HG02981 (cell line): ENCODE data around the gene NTSR2.

Experiments
- ATAC-seq: cut with Tn5 transposase; IDR thresholded peaks from one replicate; pipeline ENCODE4 v1.9.1; 2021; ENCODE audit warnings: mild to moderate bottlenecking, moderate library complexity; ENCODE audit not compliant: unreplicated experiment

NTSR2 gene

GRCh38 chr2:11658208-11659114 is 11.5 kb downstream of the NTSR2 start:
- no peak for ATAC-seq

GRCh38 chr2:11657646-11658045 is 12.3 kb downstream of the NTSR2 start:
- ATAC-seq, result no peak

- no peak for ATAC-seq
Observed at GRCh38 chr2:11657195-11657594, 12.8 kb downstream of the NTSR2 start.

- no peak for ATAC-seq
Observed at GRCh38 chr2:11656671-11657101, 13.3 kb downstream of the NTSR2 start.

- ATAC-seq, result no peak
Observed at GRCh38 chr2:11656252-11656651, 13.7 kb downstream of the NTSR2 start.

- no peak for ATAC-seq
Observed at GRCh38 chr2:11655495-11655894, 14.5 kb downstream of the NTSR2 start.

GRCh38 chr2:11652553-11652952 is 17.4 kb downstream of the NTSR2 start:
- ATAC-seq, result no peak

GRCh38 chr2:11651856-11652548 is 18.0 kb downstream of the NTSR2 start:
- no peak for ATAC-seq

- no peak for ATAC-seq
Observed at GRCh38 chr2:11649093-11649492, 20.9 kb downstream of the NTSR2 start.

GRCh38 chr2:11647834-11648600 is 22.0 kb downstream of the NTSR2 start:
- ATAC-seq, result no peak

- no peak for ATAC-seq
Observed at GRCh38 chr2:11646530-11646929, 23.5 kb downstream of the NTSR2 start.

- ATAC-seq, result no peak
Observed at GRCh38 chr2:11644293-11644692, 25.7 kb downstream of the NTSR2 start.

GRCh38 chr2:11642972-11643371 is 27.0 kb downstream of the NTSR2 start:
- ATAC-seq, result no peak

GRCh38 chr2:11640132-11640531 is 29.9 kb downstream of the NTSR2 start:
- no peak for ATAC-seq

GRCh38 chr2:11639503-11639902 is 30.5 kb downstream of the NTSR2 start:
- no peak for ATAC-seq

- ATAC-seq, result no peak
Observed at GRCh38 chr2:11637546-11637945, 32.4 kb downstream of the NTSR2 start.

- no peak for ATAC-seq
Observed at GRCh38 chr2:11636593-11637295, 33.3 kb downstream of the NTSR2 start.

GRCh38 chr2:11635141-11635540 is 34.9 kb downstream of the NTSR2 start:
- ATAC-seq, result no peak

GRCh38 chr2:11634584-11634983 is 35.4 kb downstream of the NTSR2 start:
- ATAC-seq, result no peak

- no peak for ATAC-seq
Observed at GRCh38 chr2:11633923-11634478, 36.0 kb downstream of the NTSR2 start.
